A549 (cell line): ENCODE results near the gene CRYBA4. TPM values are rescaled to one million over a fixed set of nuclear protein-coding genes. Genes with fewer than 3 reads are reported as not detected.

Experiments used
- ATAC-seq, 2 experiments: fragments of 200-7000 bp in 1 of 2; fragments of >200 bp in 1 of 2; cut with Nextera tagmentation in 1 of 2; cut with Tn5 transposase in 1 of 2; 3 replicates each; pipeline versions ENCODE4 v1.8.0 to v1.9.1; 2018 to 2020; ENCODE audit warnings: mild to moderate bottlenecking in 1 of 2, moderate library complexity in 1 of 2
- CTCF ChIA-PET: fragments of 300-600 bp; sonication (Branson Sonifier 250); formaldehyde crosslinking; extraction: SDS; loops from one replicate; lab custom pipeline; 2021; ENCODE audit warnings: antibody characterized with exemption, inconsistent platforms; lab: Yijun Ruan, JAX
- POLR2A ChIA-PET: fragments of 350-600 bp; formaldehyde crosslinking; extraction: SDS; loops from one replicate; lab custom pipeline; 2021; ENCODE audit warnings: antibody characterized with exemption, inconsistent platforms; lab: Yijun Ruan, JAX
- DNase-seq, 2 experiments: peaks; one replicate each; pipeline versions ENCODE4 v3.0.0 to v3.0.0-alpha.2; 2011 to 2016; ENCODE audit warnings: low read depth in 1 of 2, low spot score in 1 of 2
- FAIRE-seq: peaks from 2 replicates; lab custom pipeline; 2011; peaks lifted over from hg19 to GRCh38; lab: Jason Lieb, UNC
- H3K27ac ChIP-seq, 2 experiments: fragments of >200 bp; sonication (Bioruptor Twin); formaldehyde crosslinking; 3 replicates each; pipeline ENCODE4 v1.5.1; 2016 to 2017
- H3K4me1 ChIP-seq: fragments of >200 bp; sonication (Bioruptor Twin); formaldehyde crosslinking; 3 replicates; pipeline ENCODE4 v1.6.1; 2016
- H3K4me2 ChIP-seq: fragments of >200 bp; sonication (Bioruptor Twin); formaldehyde crosslinking; 3 replicates; pipeline ENCODE4 v1.6.1; 2016
- H3K4me3 ChIP-seq: fragments of >200 bp; sonication (Bioruptor Twin); formaldehyde crosslinking; 3 replicates; pipeline ENCODE4 v1.5.1; 2016
- H3K9me3 ChIP-seq: fragments of >200 bp; sonication (Bioruptor Twin); formaldehyde crosslinking; 3 replicates; pipeline ENCODE4 v1.6.1; 2016
- CTCF ChIP-seq: fragments of >200 bp; sonication (Bioruptor Twin); formaldehyde crosslinking; IDR thresholded peaks from 3 replicates; pipeline ENCODE4 v1.5.1; 2016
- FOSL2 ChIP-seq, 2 experiments: fragments of 450-650 bp in 1 of 2; fragments of >200 bp in 1 of 2; sonication (Bioruptor Twin) in 1 of 2; formaldehyde crosslinking; IDR thresholded peaks; 2 replicates each; pipeline versions ENCODE4 v1.5.0 to v1.6.1; 2016 to 2020; ENCODE audit warnings: mild to moderate bottlenecking in 1 of 2, moderate library complexity in 1 of 2
- HOXA7 ChIP-seq: fragments of 250-450 bp; sonication (Bioruptor Pico); IDR thresholded peaks from 2 replicates; pipeline ENCODE4 v1.5.0; 2020; ENCODE audit warnings: mild to moderate bottlenecking, moderate library complexity
- RAD21 ChIP-seq, 2 experiments: fragments of >200 bp in 1 of 2; sonication (Bioruptor Twin) in 1 of 2; formaldehyde crosslinking in 1 of 2; IDR thresholded peaks in 1 of 2; conservative IDR thresholded peaks in 1 of 2; 2 replicates in 1 of 2; 3 replicates in 1 of 2; pipeline ENCODE4 v1.6.1; 2012 to 2018; ENCODE audit warnings: inconsistent platforms in 1 of 2
- RFX5 ChIP-seq: fragments of 450-650 bp; IDR thresholded peaks from 2 replicates; pipeline ENCODE4 v1.7.1; 2014; ENCODE audit warnings: antibody characterized with exemption, mild to moderate bottlenecking, moderate library complexity
- SMC3 ChIP-seq: fragments of >200 bp; sonication (Bioruptor Twin); formaldehyde crosslinking; IDR thresholded peaks from 3 replicates; pipeline ENCODE4 v1.6.1; 2018; ENCODE audit warnings: inconsistent platforms
- TP53 ChIP-seq: fragments of 250-450 bp; sonication (Bioruptor Pico); IDR thresholded peaks from 2 replicates; pipeline ENCODE4 v1.5.0; 2021; ENCODE audit warnings: mild to moderate bottlenecking, moderate library complexity
- WGBS: methylation state at CpG from one replicate; pipeline ENCODE4 v1.1.6; 2017; ENCODE audit errors: missing lambda C conversion rate; 5-methylcytosine and 5-hydroxymethylcytosine counted together
- polyA plus RNA-seq, 4 experiments: library from polyadenylated mRNA; depleted of rRNA in 3 of 4; stranded (reverse); fragments of >200 nt; fragmentation: RNase III in 1 of 4; extraction: RNeasy Plus Mini Kit Qiagen cat#74134 plus additional on column Dnase treatment in 1 of 4; gene quantifications; 2 replicates in 3 of 4; 3 replicates in 1 of 4; pipeline ENCODE4 v1.2.3, GENCODE V29; 2011 to 2017
- small RNA-seq, 6 experiments: library from RNA; depleted of rRNA; stranded (forward); fragments of <200 nt; gene quantifications; one replicate each; pipeline ENCODE3, GENCODE V24; 2012
- TF ChIP-seq, protein P1 (sequence below): fragments of 250-450 bp; sonication (Bioruptor Pico); IDR thresholded peaks from 2 replicates; pipeline ENCODE4 v1.5.0; 2020; ENCODE audit warnings: low read depth, mild to moderate bottlenecking, moderate library complexity

The CRYBA4 gene
- polyA plus RNA-seq, 2 of the 4 experiments (the other 2 are of a cell fraction) = not detected

DNA sequence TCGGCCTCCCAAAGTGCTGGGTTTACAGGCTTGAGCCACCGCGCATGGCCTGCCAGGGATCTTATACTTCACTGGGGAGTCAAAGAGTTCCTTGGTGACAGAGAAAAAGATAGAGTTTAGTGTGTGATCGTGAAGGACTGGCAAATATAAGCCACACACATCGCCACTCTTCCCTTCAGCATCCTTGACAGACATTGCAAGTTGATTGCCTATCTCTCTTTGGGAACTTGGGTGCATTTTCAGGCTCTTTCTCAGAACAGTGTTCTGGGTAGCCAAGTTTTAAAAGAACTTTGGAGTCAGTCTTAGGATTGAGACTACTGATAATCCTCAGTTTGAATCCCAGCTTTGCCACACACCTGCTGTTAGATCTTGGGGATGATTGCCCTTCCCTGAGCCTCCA is 55.5 kb downstream of the CRYBA4 start:
- Histone ChIP-seq H3K4me1 (peaks cover 43% of the 10 kb centered on the region), H3K9me3 (peaks cover 10% of the 10 kb centered on the region; the same call in 1 of the 3 replicates), H3K27ac (peak overlapping the region in 1 of 2 experiments; percentile 86; a peak in 2 of 6 replicates), H3K4me3 (no peak overlapping the region), H3K4me2 (no peak overlapping the region)
- CTCF ChIA-PET = interaction anchor here (1.0 to 5.3 kb wide), 2 partner anchors 8 to 88 kb away, joined by 3 to 44 read pairs; no protein-coding TSS in a partner anchor
- TF ChIP-seq HOXA7 (CRISPR knock-in tag) = no peak
- no peak for TF ChIP-seq FOSL2 (IDR thresholded peaks at IDR 0.05)
- TF ChIP-seq FOSL2 (CRISPR knock-in tag; IDR thresholded peaks at IDR 0.05) = no peak
- no peak for ATAC-seq
- 69% methylated on average over 3 of the region's 5 CpGs for WGBS
- no peak for DNase-seq
- no peak for FAIRE-seq
- POLR2A ChIA-PET = no interaction called here

- ATAC-seq = peak; percentile 93
- CTCF ChIA-PET = interaction anchor here (0.6 to 5.3 kb wide), 26 partner anchors 10 to 1132 kb away, joined by 3 to 44 read pairs (median 3); no protein-coding TSS in a partner anchor
- POLR2A ChIA-PET = interaction anchor here (1.5 kb wide), 1 partner anchor 85 kb away, joined by 4 read pairs; no protein-coding TSS in a partner anchor
- 50% methylated on average over 9 of the region's 9 CpGs for WGBS
- Histone ChIP-seq H3K27ac (peak overlapping the region; percentile 74 to 86), H3K4me2 (peak overlapping the region; percentile 54), H3K9me3 (peaks cover 10% of the 10 kb centered on the region; the same call in 1 of the 3 replicates), H3K4me3 (no peak overlapping the region), H3K4me1 (peaks cover 38% of the 10 kb centered on the region)
- peak; percentile 74 to 82 for DNase-seq
- TF ChIP-seq, protein P1, sequence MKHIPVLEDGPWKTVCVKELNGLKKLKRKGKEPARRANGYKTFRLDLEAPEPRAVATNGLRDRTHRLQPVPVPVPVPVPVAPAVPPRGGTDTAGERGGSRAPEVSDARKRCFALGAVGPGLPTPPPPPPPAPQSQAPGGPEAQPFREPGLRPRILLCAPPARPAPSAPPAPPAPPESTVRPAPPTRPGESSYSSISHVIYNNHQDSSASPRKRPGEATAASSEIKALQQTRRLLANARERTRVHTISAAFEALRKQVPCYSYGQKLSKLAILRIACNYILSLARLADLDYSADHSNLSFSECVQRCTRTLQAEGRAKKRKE = no peak
- peak; percentile 96 for TF ChIP-seq RAD21 (conservative IDR thresholded peaks at IDR 0.05 in 1 of 2, IDR thresholded peaks at IDR 0.05 in 1 of 2)
- no peak for TF ChIP-seq TP53
- peak; percentile 95 for TF ChIP-seq SMC3
- no peak for TF ChIP-seq RFX5
- TF ChIP-seq CTCF = peak; percentile 79
- FAIRE-seq = no peak
Measured at GRCh38 chr22:26679003-26679629, 57.4 kb downstream of the CRYBA4 start.

Small RNAs within 50 kb of the gene (small RNA-seq; reads per million reads assigned to genes)
- gene RF01874 = 0 reads per million in 6 experiments

Other genes starting within 250 kb of the CRYBA4 start
- gene ASPHD2, start 192.7 kb upstream of the CRYBA4 start, polyA plus RNA-seq (2011; rRNA removed) = 1.2 and 1.3 TPM in 2 replicates
- gene ASPHD2, start 192.7 kb upstream of the CRYBA4 start, polyA plus RNA-seq (2017; fragmentation: RNase III; extraction: RNeasy Plus Mini Kit Qiagen cat#74134 plus additional on column Dnase treatment) = 0.72 to 0.92 TPM (median 0.84 TPM) in 3 replicates
- 25.7 and 30.2 TPM in 2 replicates for gene HPS4, start 138.2 kb upstream of the CRYBA4 start, polyA plus RNA-seq (2011; rRNA removed)
- gene HPS4, start 138.2 kb upstream of the CRYBA4 start, polyA plus RNA-seq (2017; fragmentation: RNase III; extraction: RNeasy Plus Mini Kit Qiagen cat#74134 plus additional on column Dnase treatment) = 10.8 to 12.7 TPM (median 11.8 TPM) in 3 replicates
- 36.4 and 38.4 TPM in 2 replicates for gene SRRD, start 138.1 kb upstream of the CRYBA4 start, polyA plus RNA-seq (2011; rRNA removed)
- gene SRRD, start 138.1 kb upstream of the CRYBA4 start, polyA plus RNA-seq (2017; fragmentation: RNase III; extraction: RNeasy Plus Mini Kit Qiagen cat#74134 plus additional on column Dnase treatment) = 13.1 to 14.2 TPM (median 14.1 TPM) in 3 replicates
- gene TFIP11, start 109.5 kb upstream of the CRYBA4 start, polyA plus RNA-seq (2011; rRNA removed) = 26.8 and 28.8 TPM in 2 replicates
- 18.5 to 21.1 TPM (median 20.7 TPM) in 3 replicates for gene TFIP11, start 109.5 kb upstream of the CRYBA4 start, polyA plus RNA-seq (2017; fragmentation: RNase III; extraction: RNeasy Plus Mini Kit Qiagen cat#74134 plus additional on column Dnase treatment)
- 10.5 and 13.6 TPM in 2 replicates for gene TPST2, start 31.8 kb upstream of the CRYBA4 start, polyA plus RNA-seq (2011; rRNA removed)
- 6.9 to 10.3 TPM (median 7.0 TPM) in 3 replicates for gene TPST2, start 31.8 kb upstream of the CRYBA4 start, polyA plus RNA-seq (2017; fragmentation: RNase III; extraction: RNeasy Plus Mini Kit Qiagen cat#74134 plus additional on column Dnase treatment)
- gene CRYBB1, start 3.9 kb upstream of the CRYBA4 start, polyA plus RNA-seq (2011; rRNA removed) = not detected in 2 replicates
- not detected in 3 replicates for gene CRYBB1, start 3.9 kb upstream of the CRYBA4 start, polyA plus RNA-seq (2017; fragmentation: RNase III; extraction: RNeasy Plus Mini Kit Qiagen cat#74134 plus additional on column Dnase treatment)
- gene MIAT, start 35.6 kb downstream of the CRYBA4 start, polyA plus RNA-seq (2011; rRNA removed) = 2.2 and 3.1 TPM in 2 replicates
- gene MIAT, start 35.6 kb downstream of the CRYBA4 start, polyA plus RNA-seq (2017; fragmentation: RNase III; extraction: RNeasy Plus Mini Kit Qiagen cat#74134 plus additional on column Dnase treatment) = 1.1 to 2.2 TPM (median 1.5 TPM) in 3 replicates